SU-DHL-6 (cell line): ENCODE data around the gene SRPK1.

Source experiments
- CTCF ChIP-seq: fragments of 200-600 bp; sonication (generic); IDR thresholded peaks from one replicate; pipeline ENCODE4 v1.5.1; 2017; ENCODE audit warnings: antibody characterized with exemption, mild to moderate bottlenecking, low read length, moderate library complexity; ENCODE audit not compliant: insufficient read depth, poor library complexity, severe bottlenecking
- EZH2phosphoT487 ChIP-seq: fragments of 200-600 bp; sonication (generic), shearing (Covaris generic); conservative IDR thresholded peaks from 2 replicates; pipeline ENCODE4 v1.6.1; 2018; ENCODE audit warnings: mild to moderate bottlenecking, antibody characterized with exemption, low read length, moderate library complexity, mixed read lengths

DNA sequence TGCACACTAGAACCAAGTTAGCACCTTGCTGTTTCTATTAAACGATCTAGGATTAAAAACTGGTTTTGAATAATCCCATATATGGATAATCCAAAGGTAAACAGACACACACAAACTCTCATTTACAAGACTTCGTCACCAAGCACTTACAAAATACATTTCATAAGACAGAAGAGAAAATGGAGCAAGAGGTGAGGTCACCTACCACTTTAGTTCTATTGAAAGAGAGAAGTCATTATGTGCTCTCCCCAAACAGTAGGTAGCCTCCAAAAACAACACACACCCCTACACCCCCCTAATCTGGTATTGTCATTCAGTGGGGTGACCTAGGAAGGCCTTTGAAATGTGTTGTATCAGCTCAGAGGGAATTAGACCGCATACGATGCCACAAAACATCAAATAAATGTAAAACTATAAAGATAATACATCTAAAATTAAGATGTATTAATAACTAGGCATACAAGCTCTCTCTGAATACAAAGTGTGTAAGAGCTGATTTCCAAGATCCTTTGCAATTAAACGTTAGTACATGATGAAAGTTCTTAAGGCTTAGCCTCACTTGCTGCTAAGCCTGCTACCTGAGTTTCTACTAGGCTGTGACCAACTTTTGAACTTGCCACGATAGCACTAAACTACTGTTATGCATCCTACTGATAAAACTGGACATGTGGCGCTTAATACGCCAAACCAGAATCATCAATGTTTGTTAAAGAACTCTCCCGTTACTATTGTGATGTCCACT is 1.6 kb downstream of the SRPK1 start:
- TF ChIP-seq CTCF: no peak
- TF ChIP-seq EZH2phosphoT487: no peak
